Muscle of back (tissue), 13 donors: ENCODE results near the gene SYNC. TPM values are rescaled to one million over a fixed set of nuclear protein-coding genes. Genes with fewer than 3 reads are reported as not detected.

Experiments used
- DNase-seq, 3 donors: peaks; one replicate each; pipeline versions ENCODE4 v3.0.0 to v3.0.0-alpha.2; 2013
- long read RNA-seq, 9 donors: transcript quantifications; one replicate each; lab custom pipeline, GENCODE V29; 2026
- polyA plus RNA-seq, 10 donors: library from polyadenylated mRNA; unstranded; fragments of 120-200 nt; gene quantifications; one replicate each; pipeline ENCODE4 v1.2.1, GENCODE V29; 2013; ENCODE audit not compliant: insufficient read length in 10 of 10

SYNC gene
- polyA plus RNA-seq: 10 to 100 TPM; 18.9 to 45.1 (median 34.9) TPM
- long read RNA-seq, donor 1, transcript SYNC-202 (5 exons, 3,398 nt): major isoform, 9 of 16 reads
- long read RNA-seq, donor 1, partial matches to known transcripts: 7 of 16 reads
- long read RNA-seq, donor 1, other reads (novel, unspliced or antisense): 0 of 16 reads
- long read RNA-seq, donor 2, transcript SYNC-202 (5 exons, 3,398 nt): major isoform, 6 of 22 reads
- long read RNA-seq, donor 2, partial matches to known transcripts: 16 of 22 reads
- long read RNA-seq, donor 2, other reads (novel, unspliced or antisense): 0 of 22 reads
- long read RNA-seq, donor 3: 0 reads
- long read RNA-seq, donor 4, transcript SYNC-202 (5 exons, 3,398 nt): major isoform, 5 of 5 reads
- long read RNA-seq, donor 4, partial matches to known transcripts: 0 of 5 reads
- long read RNA-seq, donor 4, other reads (novel, unspliced or antisense): 0 of 5 reads
- long read RNA-seq, donor 5, transcript SYNC-202 (5 exons, 3,398 nt): major isoform, 9 of 9 reads
- long read RNA-seq, donor 5, partial matches to known transcripts: 0 of 9 reads
- long read RNA-seq, donor 5, other reads (novel, unspliced or antisense): 0 of 9 reads
- long read RNA-seq, donor 6, transcript SYNC-202 (5 exons, 3,398 nt): major isoform, 10 of 21 reads
- long read RNA-seq, donor 6, partial matches to known transcripts: 11 of 21 reads
- long read RNA-seq, donor 6, other reads (novel, unspliced or antisense): 0 of 21 reads
- long read RNA-seq, donor 7, partial matches to known transcripts: 30 of 33 reads
- long read RNA-seq, donor 7, other reads (novel, unspliced or antisense): 0 of 33 reads
- long read RNA-seq, donor 8, partial matches to known transcripts: 0 of 1 reads
- long read RNA-seq, donor 8, other reads (novel, unspliced or antisense): 0 of 1 reads
- long read RNA-seq, donor 9, partial matches to known transcripts: 0 of 1 reads
- long read RNA-seq, donor 9, other reads (novel, unspliced or antisense): 0 of 1 reads

DNA sequence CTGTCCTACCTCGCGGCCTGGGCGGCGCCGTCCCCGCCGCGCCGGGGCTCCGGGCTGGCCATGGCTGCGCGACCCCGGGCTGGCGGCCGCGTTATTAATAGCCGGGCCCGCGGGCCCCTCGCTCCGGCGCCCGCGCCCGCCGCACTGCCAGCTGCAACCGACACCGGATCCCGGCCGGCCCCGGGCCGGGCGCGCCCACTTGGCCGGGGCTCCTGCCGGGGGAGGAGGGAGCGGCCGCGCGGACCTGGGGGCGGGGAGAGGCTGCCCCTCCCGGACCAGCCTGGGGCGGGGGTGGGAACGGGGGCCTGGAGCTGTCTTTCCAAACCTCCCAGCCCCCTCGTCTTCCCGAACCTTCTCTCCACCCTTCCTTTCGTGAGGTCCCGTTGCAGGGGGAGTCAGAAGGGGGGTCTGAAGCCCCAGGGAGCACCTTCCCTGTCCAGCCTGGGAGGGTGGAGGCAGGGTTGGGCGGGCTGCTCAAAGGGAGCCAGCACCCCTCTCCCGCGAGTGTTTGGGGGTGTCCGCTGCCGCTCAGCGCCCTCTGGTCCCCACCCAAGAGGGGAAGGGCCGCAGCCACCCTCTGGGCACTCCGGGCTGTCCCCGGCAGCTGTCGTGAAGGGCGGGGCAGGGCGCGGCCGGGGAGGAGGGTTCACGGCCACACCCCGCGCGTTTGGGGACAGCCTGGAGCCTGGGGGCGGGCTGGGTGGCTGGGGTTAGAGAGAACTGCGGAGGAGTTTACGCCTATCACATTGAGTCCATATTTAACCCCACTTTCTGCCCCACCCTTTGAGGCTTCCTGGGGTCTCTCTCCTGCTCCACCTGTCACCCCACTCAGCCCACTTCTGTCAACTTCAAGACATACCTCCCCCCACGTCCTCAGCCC lies at the start of gene SYNC:
SYNC (minus strand) TSS at position 172 of the 880 bp plus-strand sequence; CDS start at position 62, 110 bp downstream.
- DNase-seq: peak; percentile 68 to 90 (median 80)

- no peak for DNase-seq
These were observed 47.2 kb upstream of the SYNC start for GRCh38 chr1:32749771-32750170.

DNA sequence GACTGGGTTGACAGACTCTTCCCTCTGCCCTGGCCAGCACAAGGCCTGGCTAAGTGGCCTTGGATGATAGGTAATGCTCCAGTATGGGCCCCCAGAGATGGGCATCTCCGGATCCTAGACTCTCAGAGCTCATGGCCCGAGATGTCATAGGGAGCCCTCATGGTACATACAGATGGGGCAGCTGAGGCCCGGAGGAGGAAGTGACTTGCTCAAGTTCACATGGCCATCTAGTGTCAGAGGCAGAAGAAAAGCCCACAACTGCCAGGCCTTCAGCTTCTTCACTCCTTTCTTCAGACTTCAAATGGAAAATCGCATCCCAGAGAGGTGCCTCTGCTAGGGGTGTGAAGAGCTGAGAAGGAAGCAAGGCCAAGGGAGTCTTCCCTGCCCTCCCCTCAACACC lies 46.8 kb upstream of the SYNC start:
- no peak for DNase-seq

- DNase-seq: no peak
These were observed 46.4 kb upstream of the SYNC start for GRCh38 chr1:32748926-32749325.

- DNase-seq: no peak
These were observed 45.8 kb upstream of the SYNC start for GRCh38 chr1:32748348-32748747.

DNA sequence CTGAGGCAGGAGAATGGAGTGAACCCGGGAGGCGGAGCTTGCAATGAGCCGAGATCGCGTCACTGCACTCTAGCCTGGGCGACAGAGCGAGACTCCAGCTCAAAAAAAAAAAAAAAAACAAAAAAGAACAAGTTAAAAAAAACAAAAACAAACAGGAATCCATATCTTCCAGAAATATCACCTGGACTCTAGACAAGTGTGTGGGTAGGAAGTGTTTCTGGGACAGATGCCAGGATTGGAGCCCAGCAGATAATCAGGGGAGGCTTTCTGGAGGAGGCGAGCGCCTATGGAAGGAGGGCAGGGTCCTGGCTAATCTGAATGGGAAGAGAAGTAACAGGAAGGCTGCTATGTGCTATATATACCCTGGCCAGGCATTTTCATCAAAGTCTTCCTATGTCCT lies 43.6 kb upstream of the SYNC start:
- DNase-seq: no peak

DNA sequence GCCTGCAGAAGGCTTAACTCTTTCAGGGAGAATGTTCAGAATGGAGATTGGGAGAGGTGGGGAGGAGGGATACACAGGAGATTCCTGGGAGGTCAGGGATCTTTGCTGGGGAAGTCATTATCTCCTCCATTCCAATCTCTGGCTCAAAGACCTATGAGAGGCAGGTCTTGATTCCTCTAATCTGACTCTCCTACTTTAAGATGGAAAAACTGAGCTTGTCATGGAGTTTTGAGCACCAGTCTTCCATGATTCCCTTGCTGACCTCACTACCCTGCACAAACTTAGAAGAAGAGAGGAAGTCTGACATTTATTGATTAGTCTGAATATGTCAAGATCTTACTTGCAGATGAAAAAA lies 41.5 kb upstream of the SYNC start:
- no peak for DNase-seq

DNA sequence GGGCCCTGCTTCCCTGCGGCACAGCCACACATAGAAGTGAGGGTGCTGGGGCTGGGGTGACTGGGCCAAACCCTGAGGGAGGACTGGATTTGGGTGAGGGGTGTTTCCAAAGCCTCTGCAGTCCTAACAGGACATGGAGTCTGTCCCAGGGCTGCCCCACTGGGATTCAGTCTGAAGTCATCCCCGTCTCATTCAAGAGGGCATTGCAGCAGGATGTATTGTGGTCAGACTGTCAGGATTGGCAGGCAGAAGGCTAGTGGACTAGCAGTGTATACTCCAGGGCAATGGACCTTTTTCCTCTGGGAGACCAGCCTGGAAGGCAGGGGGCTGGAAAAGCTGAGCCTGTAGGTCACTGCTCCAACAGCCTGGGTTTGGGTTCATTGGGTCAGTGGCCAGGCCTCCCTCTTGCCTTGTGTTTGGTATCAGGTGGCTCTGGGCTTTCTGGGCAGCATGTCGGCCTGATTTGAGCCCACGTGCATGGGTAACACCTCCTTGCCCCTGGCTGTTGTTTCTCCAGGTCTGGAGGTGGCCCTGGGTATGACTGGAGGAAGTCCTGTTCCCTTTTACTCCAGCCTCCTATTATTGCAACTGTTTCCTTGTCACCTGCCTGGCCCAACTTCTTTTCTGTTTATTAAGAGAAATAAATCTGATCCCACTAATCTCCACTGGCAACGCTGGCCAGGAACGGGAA lies 41.0 kb upstream of the SYNC start:
- DNase-seq: no peak

GRCh38 chr1:32742956-32743355 lies 40.4 kb upstream of the SYNC start:
- no peak for DNase-seq

DNA sequence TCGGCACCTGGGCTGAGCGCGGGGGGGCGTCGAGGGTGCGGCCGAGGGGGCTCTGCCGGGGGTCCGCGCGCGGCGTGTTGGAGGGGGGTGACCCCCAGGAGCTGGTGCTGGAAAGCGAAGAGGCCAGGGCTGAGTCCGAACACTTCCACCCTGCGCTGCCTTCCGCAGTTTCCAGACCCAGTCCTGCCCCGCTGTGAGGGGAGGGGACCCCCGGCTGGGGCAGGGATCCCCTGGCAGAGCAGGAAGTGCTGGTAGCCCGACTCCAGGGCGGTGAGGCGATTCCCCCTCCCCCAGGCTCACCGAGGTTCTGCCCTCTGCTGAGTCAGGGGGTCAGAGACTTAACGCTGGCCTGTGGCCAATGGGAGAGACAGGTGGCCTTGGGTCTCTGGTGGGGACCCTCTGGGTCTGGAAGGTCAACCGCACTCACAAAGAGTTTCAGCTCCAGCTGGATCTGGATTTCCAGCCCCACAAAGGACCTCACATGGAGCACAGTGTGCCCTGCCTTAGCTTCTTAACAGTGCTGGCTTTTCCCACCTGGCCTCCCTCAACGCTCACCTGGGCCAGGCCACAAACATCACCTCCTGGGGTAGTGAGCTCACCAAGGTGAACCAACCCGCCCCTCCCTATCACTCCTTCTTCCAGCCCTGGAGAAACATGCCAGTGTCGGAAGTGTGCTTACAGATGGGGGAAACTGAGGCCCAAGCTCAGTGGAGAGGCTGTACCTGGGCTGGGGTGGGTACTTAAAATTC lies 39.8 kb upstream of the SYNC start:
- peak in 1 of 3 donors; percentile 45 for DNase-seq

DNA sequence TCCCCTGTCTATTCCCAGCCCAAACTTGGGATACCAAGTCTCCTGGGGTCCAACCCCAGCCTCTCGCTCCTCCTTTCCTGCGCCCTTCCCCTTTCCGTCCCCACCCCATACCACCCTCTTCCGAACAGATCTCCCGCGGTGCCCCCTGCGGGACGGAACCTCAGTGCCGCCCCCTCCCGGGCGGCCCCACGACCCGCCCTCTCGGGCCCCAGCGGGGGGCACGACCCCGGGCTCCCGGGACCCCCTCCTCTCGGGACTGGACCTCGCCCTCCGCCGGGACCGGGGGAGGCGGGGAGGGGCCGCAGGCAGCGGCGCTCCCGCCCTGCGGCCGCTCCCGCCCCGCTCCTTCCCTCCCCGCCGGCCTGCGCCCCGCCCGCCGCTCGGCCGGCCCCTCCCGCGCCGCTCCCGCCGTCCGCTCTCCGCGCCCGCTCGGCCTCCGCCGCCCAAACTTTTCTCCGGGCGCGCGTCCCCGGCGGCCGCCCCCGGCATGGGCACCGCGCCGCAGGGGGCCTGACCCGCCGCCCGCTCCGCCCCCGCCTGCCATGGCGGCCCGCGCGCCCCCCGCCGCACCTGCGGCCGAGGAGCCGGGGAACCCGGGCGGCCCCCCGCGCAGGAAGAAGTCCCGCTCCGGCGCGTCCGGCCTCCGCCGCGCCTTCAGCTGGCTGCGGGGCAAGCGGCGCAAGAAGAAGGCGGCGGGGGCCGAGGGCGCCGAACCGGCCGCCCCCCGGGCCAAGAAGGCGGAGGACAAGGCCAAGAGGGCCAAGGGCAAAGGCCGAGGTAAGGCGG lies 39.0 kb upstream of the SYNC start:
- peak in 2 of 3 donors; percentile 21 to 50 for DNase-seq

DNA sequence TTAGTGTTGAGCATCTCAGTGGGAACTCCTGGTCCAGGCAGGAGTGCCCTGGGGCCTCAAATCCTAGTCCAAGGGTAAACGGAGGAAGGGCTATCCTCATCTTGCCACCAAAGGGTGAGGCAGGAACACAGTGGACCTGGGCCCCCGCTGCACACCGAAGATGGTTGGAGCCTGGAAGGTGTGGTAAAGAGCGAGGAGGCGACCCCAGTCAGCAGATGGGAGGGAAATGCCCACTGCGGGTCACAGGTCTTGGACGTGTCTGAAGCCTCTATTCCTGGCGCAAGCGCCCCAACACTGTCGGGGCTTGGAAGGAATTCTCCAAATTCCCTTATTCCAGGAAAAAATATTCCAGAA lies 38.5 kb upstream of the SYNC start:
- DNase-seq: no peak

GRCh38 chr1:32736812-32737791 lies 34.5 kb upstream of the SYNC start:
- DNase-seq: no peak

GRCh38 chr1:32733582-32734321 lies 31.2 kb upstream of the SYNC start:
- DNase-seq: peak; percentile 59 to 85 (median 60)

DNA sequence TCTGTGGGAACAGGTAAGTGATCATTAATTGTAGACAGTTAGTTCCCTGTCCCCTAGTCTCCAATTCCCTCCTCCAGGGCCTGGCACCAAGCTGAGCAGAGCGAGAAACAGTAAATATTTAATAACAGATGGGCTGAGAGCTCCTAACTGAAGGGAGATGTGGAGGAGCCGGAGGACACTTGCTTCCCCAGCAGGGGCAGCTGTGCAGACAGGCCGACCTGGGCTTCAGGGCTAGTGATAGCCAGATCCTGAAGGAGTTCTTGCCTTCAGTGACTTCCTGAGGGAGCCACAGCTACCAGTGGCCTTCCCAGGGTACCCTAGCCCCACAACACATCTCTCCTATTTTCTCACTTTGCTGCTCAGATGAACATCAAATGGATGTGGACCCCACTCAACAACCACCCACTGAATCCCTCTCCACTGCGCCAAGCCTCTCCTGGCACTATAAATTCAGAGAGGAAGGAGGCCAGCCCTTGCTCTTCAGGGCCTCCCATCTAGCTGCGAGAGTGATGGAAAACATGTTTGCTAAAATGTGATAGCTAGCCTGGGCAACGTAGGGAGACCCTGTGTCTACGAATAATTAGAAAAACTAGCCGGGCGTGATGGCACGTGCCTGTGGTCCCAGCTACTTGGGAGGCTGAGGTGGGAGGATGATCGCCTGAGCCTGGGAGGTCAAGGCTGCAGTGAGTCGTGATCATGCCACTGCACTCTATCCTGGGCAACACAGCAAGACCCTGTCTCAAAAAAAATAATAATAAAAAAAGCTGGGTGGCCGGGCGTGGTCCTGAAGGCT lies 26.9 kb upstream of the SYNC start:
- no peak for DNase-seq

- DNase-seq: no peak
These were observed 26.0 kb upstream of the SYNC start for GRCh38 chr1:32728413-32729077.
